Immature natural killer cell (primary cell): ENCODE data around the gene LPIN1. TPM values are rescaled to one million over a fixed set of nuclear protein-coding genes. Genes with fewer than 3 reads are reported as not detected.

Source experiments
- DNase-seq, 3 donors: peaks; one replicate each; pipeline ENCODE4 v3.0.0; 2022; ENCODE audit warnings: mixed read lengths in 1 of 3
- H3K27ac Mint-ChIP-seq, 6 donors: one replicate each; pipeline ENCODE4 v1.8.0; 2020; ENCODE audit warnings: mixed read lengths in 6 of 6, mild to moderate bottlenecking in 5 of 6, inconsistent platforms in 4 of 6, moderate library complexity in 3 of 6
- H3K27me3 Mint-ChIP-seq, 3 donors: one replicate each; pipeline ENCODE4 v1.8.0; 2020 to 2021; ENCODE audit warnings: low read depth in 3 of 3, mild to moderate bottlenecking in 3 of 3, mixed read lengths in 3 of 3, moderate library complexity in 3 of 3, inconsistent platforms in 1 of 3
- H3K36me3 Mint-ChIP-seq, 3 donors: one replicate each; pipeline ENCODE4 v1.8.0; 2020; ENCODE audit warnings: mixed read lengths in 3 of 3, inconsistent platforms in 2 of 3, mild to moderate bottlenecking in 2 of 3
- H3K4me1 Mint-ChIP-seq, 2 donors: one replicate each; pipeline ENCODE4 v1.8.0; 2020; ENCODE audit warnings: inconsistent platforms in 2 of 2, mild to moderate bottlenecking in 2 of 2, mixed read lengths in 2 of 2, moderate library complexity in 1 of 2
- H3K4me3 Mint-ChIP-seq, 5 donors: one replicate each; pipeline ENCODE4 v1.8.0; 2020; ENCODE audit warnings: mild to moderate bottlenecking in 5 of 5, mixed read lengths in 5 of 5, inconsistent platforms in 3 of 5, moderate library complexity in 3 of 5
- H3K9me3 Mint-ChIP-seq, 6 donors: one replicate each; pipeline ENCODE4 v1.8.0; 2020; ENCODE audit warnings: mild to moderate bottlenecking in 6 of 6, mixed read lengths in 6 of 6, inconsistent platforms in 4 of 6, moderate library complexity in 3 of 6
- polyA plus RNA-seq, 3 donors: library from polyadenylated mRNA; unstranded; fragments of 300-500 nt; fragmentation: Illumina TruSeq; gene quantifications; one replicate each; pipeline ENCODE4 v1.2.3, GENCODE V29; 2021

Gene LPIN1
- polyA plus RNA-seq, 3 donors from 2014 or later: 14.1 to 34.0 (median 16.3) TPM

DNA sequence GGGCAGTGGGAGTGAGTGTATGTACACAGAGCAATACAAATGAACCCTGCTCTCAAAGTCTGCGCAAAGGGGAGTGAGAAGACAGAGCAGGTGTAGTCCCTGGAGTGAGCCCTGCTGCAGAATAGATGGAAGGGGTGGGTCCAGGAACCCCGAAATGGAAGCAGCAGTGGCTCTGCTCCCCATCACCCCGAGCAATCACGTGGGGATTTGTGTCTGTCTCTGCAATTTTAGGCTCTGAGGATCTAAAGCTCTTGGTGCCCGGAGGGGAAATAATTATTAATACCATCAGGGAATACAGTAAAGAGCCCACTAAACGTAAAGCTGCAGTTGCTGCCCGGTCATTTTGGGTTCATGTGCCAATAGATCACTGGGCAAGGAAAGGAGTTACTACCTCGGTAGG lies 118.3 kb downstream of the LPIN1 start:
- H3K4me1 Mint-ChIP-seq: peaks cover 13% of the 10 kb centered on the region in 2 donors
- H3K27ac Mint-ChIP-seq: no peak overlapping the region
- no peaks in the 10 kb centered on the region for H3K9me3 Mint-ChIP-seq
- no peak overlapping the region for H3K4me3 Mint-ChIP-seq
- DNase-seq: no peak
- H3K36me3 Mint-ChIP-seq: no peaks in the 10 kb centered on the region
- peaks cover 4 to 5% (median 5%) of the 10 kb centered on the region in 3 donors for H3K27me3 Mint-ChIP-seq

DNA sequence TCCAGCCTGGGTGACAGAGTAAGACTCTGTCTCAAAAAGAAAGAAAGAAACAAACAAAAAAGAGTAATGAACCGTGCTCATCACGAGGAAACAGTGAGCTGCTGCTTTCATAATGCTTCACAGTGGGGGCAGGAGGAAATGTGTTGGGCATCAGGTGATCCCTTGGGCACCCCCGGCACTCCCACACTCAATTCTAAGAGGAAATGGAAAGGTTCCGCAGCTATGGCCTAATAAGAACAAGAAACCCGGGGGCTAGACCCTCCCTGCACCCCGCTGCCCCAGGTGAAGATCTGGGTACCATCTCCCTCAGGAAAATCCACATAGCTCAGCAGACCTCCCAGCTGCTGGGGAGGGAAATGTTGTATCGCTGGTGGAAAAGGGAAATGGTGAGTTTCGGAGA lies 118.9 kb downstream of the LPIN1 start:
- H3K27me3 Mint-ChIP-seq: peaks cover 4 to 5% (median 5%) of the 10 kb centered on the region in 3 donors
- H3K4me3 Mint-ChIP-seq: no peak overlapping the region
- no peaks in the 10 kb centered on the region for H3K9me3 Mint-ChIP-seq
- DNase-seq: no peak
- peaks cover 13% of the 10 kb centered on the region in 2 donors for H3K4me1 Mint-ChIP-seq
- H3K27ac Mint-ChIP-seq: no peak overlapping the region
- no peaks in the 10 kb centered on the region for H3K36me3 Mint-ChIP-seq

- DNase-seq: no peak
- peaks cover 13% of the 10 kb centered on the region in 2 donors for H3K4me1 Mint-ChIP-seq
- peaks cover 3 to 5% (median 4%) of the 10 kb centered on the region in 3 donors for H3K27me3 Mint-ChIP-seq
- no peaks in the 10 kb centered on the region for H3K36me3 Mint-ChIP-seq
- no peaks in the 10 kb centered on the region for H3K9me3 Mint-ChIP-seq
- no peak overlapping the region for H3K4me3 Mint-ChIP-seq
- H3K27ac Mint-ChIP-seq: no peak overlapping the region
These were observed 119.4 kb downstream of the LPIN1 start for GRCh38 chr2:11865805-11866204.

- peaks cover 13% of the 10 kb centered on the region in 2 donors for H3K4me1 Mint-ChIP-seq
- H3K9me3 Mint-ChIP-seq: no peaks in the 10 kb centered on the region
- H3K4me3 Mint-ChIP-seq: no peak overlapping the region
- no peak for DNase-seq
- peaks cover 1 to 5% (median 3%) of the 10 kb centered on the region in 3 donors for H3K27me3 Mint-ChIP-seq
- H3K36me3 Mint-ChIP-seq: no peaks in the 10 kb centered on the region
- H3K27ac Mint-ChIP-seq: no peak overlapping the region
These were observed 120.2 kb downstream of the LPIN1 start for GRCh38 chr2:11866358-11867335.

GRCh38 chr2:11867926-11868325 lies 121.5 kb downstream of the LPIN1 start:
- H3K27me3 Mint-ChIP-seq: peaks cover 3 to 6% (median 4%) of the 10 kb centered on the region in 3 donors
- H3K9me3 Mint-ChIP-seq: no peaks in the 10 kb centered on the region
- peaks cover 13 to 14% of the 10 kb centered on the region in 2 donors for H3K4me1 Mint-ChIP-seq
- no peaks in the 10 kb centered on the region for H3K36me3 Mint-ChIP-seq
- no peak overlapping the region for H3K4me3 Mint-ChIP-seq
- no peak overlapping the region for H3K27ac Mint-ChIP-seq
- DNase-seq: no peak

- DNase-seq: no peak
- Mint-ChIP-seq H3K9me3 (peaks cover 0 to 1% (median 0%) of the 10 kb centered on the region in 6 donors), H3K4me1 (peaks cover 0 to 2% of the 10 kb centered on the region in 2 donors), H3K4me3 (no peak overlapping the region), H3K27ac (no peak overlapping the region), H3K27me3 (peaks cover 4 to 8% (median 4%) of the 10 kb centered on the region in 3 donors), H3K36me3 (no peaks in the 10 kb centered on the region)
These were observed 123.1 kb downstream of the LPIN1 start for GRCh38 chr2:11869391-11869991.

- H3K9me3 Mint-ChIP-seq: peaks cover 0 to 1% (median 0%) of the 10 kb centered on the region in 6 donors
- peaks cover 6 to 8% (median 7%) of the 10 kb centered on the region in 3 donors for H3K27me3 Mint-ChIP-seq
- no peak for DNase-seq
- no peak overlapping the region for H3K27ac Mint-ChIP-seq
- H3K4me3 Mint-ChIP-seq: no peak overlapping the region
- H3K4me1 Mint-ChIP-seq: peaks cover 0 to 2% of the 10 kb centered on the region in 2 donors
- no peaks in the 10 kb centered on the region for H3K36me3 Mint-ChIP-seq
These were observed 123.6 kb downstream of the LPIN1 start for GRCh38 chr2:11870064-11870463.

DNA sequence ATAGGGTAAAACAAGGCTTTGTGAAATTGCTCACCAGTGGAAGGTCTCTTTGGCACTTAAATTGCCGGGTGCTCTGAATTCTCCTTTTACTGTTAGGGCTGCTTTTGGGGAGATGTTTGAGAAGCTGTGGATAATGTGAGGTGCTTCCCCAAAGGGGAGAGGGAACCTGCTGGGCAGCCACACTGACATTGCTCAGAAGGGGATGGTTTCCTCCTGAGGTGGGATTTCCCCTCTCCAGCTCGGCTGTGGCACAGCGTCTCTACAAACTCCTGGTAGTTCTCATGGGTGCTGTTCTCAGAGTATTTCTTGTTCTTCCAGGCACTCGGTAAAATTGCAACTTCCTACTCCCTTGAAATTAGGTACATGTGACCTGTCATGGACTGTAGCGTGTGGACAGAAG lies 124.2 kb downstream of the LPIN1 start:
- Mint-ChIP-seq H3K4me3 (no peak overlapping the region), H3K9me3 (peaks cover 0 to 1% (median 0%) of the 10 kb centered on the region in 6 donors), H3K4me1 (peaks cover 0 to 2% of the 10 kb centered on the region in 2 donors), H3K36me3 (no peaks in the 10 kb centered on the region), H3K27ac (no peak overlapping the region), H3K27me3 (peaks cover 7 to 11% (median 8%) of the 10 kb centered on the region in 3 donors)
- DNase-seq: no peak

GRCh38 chr2:11871421-11871820 lies 125.0 kb downstream of the LPIN1 start:
- H3K9me3 Mint-ChIP-seq: peaks cover 0 to 1% (median 0%) of the 10 kb centered on the region in 6 donors
- H3K27me3 Mint-ChIP-seq: peaks cover 5 to 12% (median 8%) of the 10 kb centered on the region in 3 donors
- no peaks in the 10 kb centered on the region for H3K36me3 Mint-ChIP-seq
- H3K27ac Mint-ChIP-seq: no peak overlapping the region
- H3K4me1 Mint-ChIP-seq: peaks cover 0 to 2% of the 10 kb centered on the region in 2 donors
- DNase-seq: no peak
- no peak overlapping the region for H3K4me3 Mint-ChIP-seq

DNA sequence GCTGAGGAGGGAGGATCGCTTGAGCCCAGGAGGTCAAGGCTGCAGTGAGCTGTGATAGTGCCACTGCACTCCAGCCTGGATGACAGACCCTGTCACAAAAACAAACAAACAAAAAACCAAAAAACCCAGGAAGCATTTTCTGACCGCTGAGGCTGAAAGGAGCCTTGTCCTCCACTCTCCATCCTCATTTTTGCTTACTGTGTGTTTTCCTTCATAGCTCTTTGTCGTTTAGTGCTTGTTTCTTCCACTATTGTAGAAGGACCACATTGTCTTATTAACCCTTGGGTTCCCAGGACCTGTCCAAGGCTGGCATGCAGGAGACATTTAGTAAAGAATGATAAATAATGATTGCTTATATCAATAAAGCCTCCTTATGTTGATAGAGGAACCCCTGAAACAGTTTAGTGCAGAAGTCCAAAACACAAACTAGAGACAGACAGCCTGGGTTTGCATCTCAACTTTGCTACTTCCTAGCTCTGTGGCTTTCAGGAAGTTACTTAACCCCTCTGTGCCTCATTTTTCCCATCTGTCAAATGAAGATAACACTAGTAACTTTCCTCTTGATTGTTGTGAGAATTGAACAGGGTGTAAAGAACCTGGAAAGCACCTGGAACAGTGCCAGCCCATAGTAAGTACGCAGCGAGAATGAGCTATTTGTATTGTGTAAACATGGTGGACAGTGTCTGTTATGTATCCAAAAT lies 126.0 kb downstream of the LPIN1 start:
- DNase-seq: no peak
- no peaks in the 10 kb centered on the region for H3K36me3 Mint-ChIP-seq
- no peak overlapping the region for H3K4me3 Mint-ChIP-seq
- H3K4me1 Mint-ChIP-seq: peaks cover 0 to 2% of the 10 kb centered on the region in 2 donors
- H3K27ac Mint-ChIP-seq: no peak overlapping the region
- H3K27me3 Mint-ChIP-seq: peaks cover 5 to 12% (median 11%) of the 10 kb centered on the region in 3 donors
- peaks cover 0 to 1% (median 0%) of the 10 kb centered on the region in 6 donors for H3K9me3 Mint-ChIP-seq

DNA sequence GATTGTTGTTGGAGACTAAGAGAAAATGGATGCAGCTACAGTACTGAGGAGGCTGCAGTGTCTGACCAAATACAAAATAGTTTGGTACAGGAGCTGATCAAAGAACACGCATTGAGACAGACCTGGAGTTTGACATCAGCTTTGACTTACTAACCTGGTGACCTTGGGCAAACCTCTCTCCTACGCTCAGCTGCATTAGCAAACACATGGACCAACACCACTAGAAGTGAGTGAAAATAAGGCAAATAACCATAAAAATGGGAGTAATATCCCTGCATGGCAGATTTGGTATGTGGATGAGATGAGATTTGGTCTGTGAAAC lies 126.5 kb downstream of the LPIN1 start:
- no peak overlapping the region for H3K27ac Mint-ChIP-seq
- H3K9me3 Mint-ChIP-seq: peaks cover 0 to 1% (median 0%) of the 10 kb centered on the region in 6 donors
- H3K4me3 Mint-ChIP-seq: no peak overlapping the region
- H3K27me3 Mint-ChIP-seq: peaks cover 5 to 12% (median 11%) of the 10 kb centered on the region in 3 donors
- no peak for DNase-seq
- H3K4me1 Mint-ChIP-seq: peaks cover 0 to 2% of the 10 kb centered on the region in 2 donors
- H3K36me3 Mint-ChIP-seq: no peaks in the 10 kb centered on the region

- peaks cover 5 to 12% (median 11%) of the 10 kb centered on the region in 3 donors for H3K27me3 Mint-ChIP-seq
- H3K4me1 Mint-ChIP-seq: peaks cover 0 to 2% of the 10 kb centered on the region in 2 donors
- DNase-seq: no peak
- H3K36me3 Mint-ChIP-seq: no peaks in the 10 kb centered on the region
- no peak overlapping the region for H3K27ac Mint-ChIP-seq
- H3K4me3 Mint-ChIP-seq: no peak overlapping the region
- peaks cover 0 to 1% (median 0%) of the 10 kb centered on the region in 6 donors for H3K9me3 Mint-ChIP-seq
These were observed 127.1 kb downstream of the LPIN1 start for GRCh38 chr2:11873356-11874154.

DNA sequence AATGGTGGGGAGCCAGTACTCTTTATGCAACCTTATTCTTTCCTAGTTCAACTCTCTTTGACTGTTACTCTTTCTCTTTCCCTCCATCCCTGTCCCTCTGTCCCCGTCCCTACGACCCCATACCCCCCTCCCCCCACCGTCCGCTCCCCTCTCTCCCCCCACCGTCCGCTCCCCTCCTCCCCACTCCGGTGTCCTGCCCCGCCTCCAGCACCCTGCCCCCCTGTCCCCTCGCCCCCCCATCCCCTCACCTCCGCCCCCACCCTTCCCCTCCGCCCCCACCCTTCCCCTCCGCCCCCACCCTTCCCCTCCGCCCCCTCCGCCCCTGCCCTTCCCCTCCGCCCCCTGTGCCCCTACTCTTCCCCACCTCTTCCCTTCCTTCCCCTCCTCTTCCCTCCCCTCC lies 128.4 kb downstream of the LPIN1 start:
- Mint-ChIP-seq H3K27me3 (peaks cover 7 to 12% (median 11%) of the 10 kb centered on the region in 3 donors), H3K9me3 (peaks cover 0 to 1% (median 0%) of the 10 kb centered on the region in 6 donors), H3K4me3 (no peak overlapping the region), H3K36me3 (no peaks in the 10 kb centered on the region), H3K4me1 (peaks cover 0 to 2% of the 10 kb centered on the region in 2 donors), H3K27ac (no peak overlapping the region)
- DNase-seq: no peak
